ENCODE measurements around the gene SUGCT.

Gene SUGCT

DNA sequence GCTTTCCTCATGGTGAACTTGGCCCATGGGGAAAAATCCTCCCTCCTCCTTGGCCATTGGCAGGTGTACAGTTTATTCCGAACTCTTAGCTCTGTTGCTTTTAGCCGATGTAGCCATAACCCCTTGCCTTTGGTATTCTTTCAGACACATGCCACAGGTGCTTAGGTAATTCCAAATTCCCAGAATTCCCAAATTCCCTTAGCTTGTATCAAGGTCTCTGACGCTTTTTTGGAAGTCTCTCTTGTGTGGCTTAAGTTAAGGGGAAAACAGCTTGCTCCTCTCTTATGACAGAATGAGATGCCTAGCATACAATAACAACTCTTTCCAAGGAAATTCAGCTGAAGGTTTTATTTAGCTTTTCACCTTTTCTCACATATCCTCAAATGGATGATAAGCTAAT lies 68.0 kb downstream of the SUGCT start:
- DNase-seq (ENCODE audit: low read depth in 1 of 2, low spot score in 1 of 2): no peak
- TF ChIP-seq SPI1 (IDR thresholded peaks at IDR 0.05; ENCODE audit: borderline replicate concordance, low read depth): no peak
- TF ChIP-seq, protein P1, sequence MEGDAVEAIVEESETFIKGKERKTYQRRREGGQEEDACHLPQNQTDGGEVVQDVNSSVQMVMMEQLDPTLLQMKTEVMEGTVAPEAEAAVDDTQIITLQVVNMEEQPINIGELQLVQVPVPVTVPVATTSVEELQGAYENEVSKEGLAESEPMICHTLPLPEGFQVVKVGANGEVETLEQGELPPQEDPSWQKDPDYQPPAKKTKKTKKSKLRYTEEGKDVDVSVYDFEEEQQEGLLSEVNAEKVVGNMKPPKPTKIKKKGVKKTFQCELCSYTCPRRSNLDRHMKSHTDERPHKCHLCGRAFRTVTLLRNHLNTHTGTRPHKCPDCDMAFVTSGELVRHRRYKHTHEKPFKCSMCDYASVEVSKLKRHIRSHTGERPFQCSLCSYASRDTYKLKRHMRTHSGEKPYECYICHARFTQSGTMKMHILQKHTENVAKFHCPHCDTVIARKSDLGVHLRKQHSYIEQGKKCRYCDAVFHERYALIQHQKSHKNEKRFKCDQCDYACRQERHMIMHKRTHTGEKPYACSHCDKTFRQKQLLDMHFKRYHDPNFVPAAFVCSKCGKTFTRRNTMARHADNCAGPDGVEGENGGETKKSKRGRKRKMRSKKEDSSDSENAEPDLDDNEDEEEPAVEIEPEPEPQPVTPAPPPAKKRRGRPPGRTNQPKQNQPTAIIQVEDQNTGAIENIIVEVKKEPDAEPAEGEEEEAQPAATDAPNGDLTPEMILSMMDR (IDR thresholded peaks at IDR 0.05; ENCODE audit: insufficient read depth, low read length): no peak

DNA sequence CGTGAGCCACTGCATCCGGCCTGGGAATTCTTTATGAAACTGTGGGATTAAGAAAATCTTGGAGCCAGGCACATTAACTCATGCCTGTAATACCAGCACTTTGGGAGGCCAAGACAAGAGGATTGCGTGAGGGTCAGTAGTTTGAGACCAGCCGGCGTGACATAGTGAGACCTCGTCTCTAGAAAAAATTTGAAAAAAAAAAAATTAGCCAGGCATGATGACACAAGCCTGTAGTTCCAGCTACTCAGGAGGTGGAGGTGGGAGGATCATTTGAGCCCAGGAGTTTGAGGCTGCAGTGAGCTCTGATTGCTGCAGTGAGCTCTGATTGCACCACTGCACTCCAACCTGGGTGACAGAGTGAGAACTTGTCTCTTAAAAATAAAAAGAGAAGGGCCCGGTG lies 69.8 kb downstream of the SUGCT start:
- DNase-seq (ENCODE audit: low read depth in 1 of 2, low spot score in 1 of 2): no peak
- H3K4me3 ChIP-seq (replicated peaks; ENCODE audit: insufficient read depth, low read length): no peak overlapping the region
- TF ChIP-seq, protein P2, sequence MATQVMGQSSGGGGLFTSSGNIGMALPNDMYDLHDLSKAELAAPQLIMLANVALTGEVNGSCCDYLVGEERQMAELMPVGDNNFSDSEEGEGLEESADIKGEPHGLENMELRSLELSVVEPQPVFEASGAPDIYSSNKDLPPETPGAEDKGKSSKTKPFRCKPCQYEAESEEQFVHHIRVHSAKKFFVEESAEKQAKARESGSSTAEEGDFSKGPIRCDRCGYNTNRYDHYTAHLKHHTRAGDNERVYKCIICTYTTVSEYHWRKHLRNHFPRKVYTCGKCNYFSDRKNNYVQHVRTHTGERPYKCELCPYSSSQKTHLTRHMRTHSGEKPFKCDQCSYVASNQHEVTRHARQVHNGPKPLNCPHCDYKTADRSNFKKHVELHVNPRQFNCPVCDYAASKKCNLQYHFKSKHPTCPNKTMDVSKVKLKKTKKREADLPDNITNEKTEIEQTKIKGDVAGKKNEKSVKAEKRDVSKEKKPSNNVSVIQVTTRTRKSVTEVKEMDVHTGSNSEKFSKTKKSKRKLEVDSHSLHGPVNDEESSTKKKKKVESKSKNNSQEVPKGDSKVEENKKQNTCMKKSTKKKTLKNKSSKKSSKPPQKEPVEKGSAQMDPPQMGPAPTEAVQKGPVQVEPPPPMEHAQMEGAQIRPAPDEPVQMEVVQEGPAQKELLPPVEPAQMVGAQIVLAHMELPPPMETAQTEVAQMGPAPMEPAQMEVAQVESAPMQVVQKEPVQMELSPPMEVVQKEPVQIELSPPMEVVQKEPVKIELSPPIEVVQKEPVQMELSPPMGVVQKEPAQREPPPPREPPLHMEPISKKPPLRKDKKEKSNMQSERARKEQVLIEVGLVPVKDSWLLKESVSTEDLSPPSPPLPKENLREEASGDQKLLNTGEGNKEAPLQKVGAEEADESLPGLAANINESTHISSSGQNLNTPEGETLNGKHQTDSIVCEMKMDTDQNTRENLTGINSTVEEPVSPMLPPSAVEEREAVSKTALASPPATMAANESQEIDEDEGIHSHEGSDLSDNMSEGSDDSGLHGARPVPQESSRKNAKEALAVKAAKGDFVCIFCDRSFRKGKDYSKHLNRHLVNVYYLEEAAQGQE (IDR thresholded peaks at IDR 0.05; ENCODE audit: insufficient replicate concordance, low read depth): no peak
- no peak for TF ChIP-seq GABPA (IDR thresholded peaks at IDR 0.05; ENCODE audit: low read depth)
- TF ChIP-seq SPI1 (IDR thresholded peaks at IDR 0.05; ENCODE audit: borderline replicate concordance, low read depth): no peak
- TF ChIP-seq POLR2AphosphoS5 (IDR thresholded peaks at IDR 0.05; ENCODE audit: low read depth): no peak
- TF ChIP-seq, protein P1 (IDR thresholded peaks at IDR 0.05; ENCODE audit: insufficient read depth, low read length): no peak
- no peak overlapping the region for H3K27ac ChIP-seq (replicated peaks)
- H3K27me3 ChIP-seq (ENCODE audit: insufficient read depth, poor library complexity, severe bottlenecking): no peaks in the 10 kb centered on the region

More for the DNA sequence above, 68.0 kb downstream of the SUGCT start:
- H3K27me3 ChIP-seq (ENCODE audit: insufficient read depth, poor library complexity, severe bottlenecking): no peaks in the 10 kb centered on the region
- H3K4me3 ChIP-seq (replicated peaks; ENCODE audit: insufficient read depth, low read length): no peak overlapping the region
- H3K27ac ChIP-seq (replicated peaks): no peak overlapping the region

DNA sequence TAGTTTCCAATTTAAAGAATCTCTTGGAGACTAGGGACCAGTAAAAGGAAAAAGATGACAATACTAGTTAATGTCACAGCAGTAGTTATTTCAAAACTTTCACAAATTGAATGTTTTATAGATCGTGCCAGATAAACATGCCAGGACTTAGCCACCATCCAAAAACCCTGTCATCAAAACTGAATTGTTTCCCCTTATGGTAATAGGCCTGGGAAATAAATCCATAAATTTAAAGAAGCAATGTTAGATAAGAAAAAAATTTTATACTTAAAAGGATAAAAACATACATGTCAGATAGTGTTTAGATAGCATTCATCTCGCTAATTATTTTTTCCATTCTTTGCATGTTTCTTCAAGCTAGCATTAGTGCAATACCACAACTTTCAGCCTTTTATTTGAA lies 71.2 kb downstream of the SUGCT start:
- no peak for TF ChIP-seq GABPA (IDR thresholded peaks at IDR 0.05; ENCODE audit: low read depth)
- TF ChIP-seq, protein P1 (IDR thresholded peaks at IDR 0.05; ENCODE audit: insufficient read depth, low read length): no peak

DNA sequence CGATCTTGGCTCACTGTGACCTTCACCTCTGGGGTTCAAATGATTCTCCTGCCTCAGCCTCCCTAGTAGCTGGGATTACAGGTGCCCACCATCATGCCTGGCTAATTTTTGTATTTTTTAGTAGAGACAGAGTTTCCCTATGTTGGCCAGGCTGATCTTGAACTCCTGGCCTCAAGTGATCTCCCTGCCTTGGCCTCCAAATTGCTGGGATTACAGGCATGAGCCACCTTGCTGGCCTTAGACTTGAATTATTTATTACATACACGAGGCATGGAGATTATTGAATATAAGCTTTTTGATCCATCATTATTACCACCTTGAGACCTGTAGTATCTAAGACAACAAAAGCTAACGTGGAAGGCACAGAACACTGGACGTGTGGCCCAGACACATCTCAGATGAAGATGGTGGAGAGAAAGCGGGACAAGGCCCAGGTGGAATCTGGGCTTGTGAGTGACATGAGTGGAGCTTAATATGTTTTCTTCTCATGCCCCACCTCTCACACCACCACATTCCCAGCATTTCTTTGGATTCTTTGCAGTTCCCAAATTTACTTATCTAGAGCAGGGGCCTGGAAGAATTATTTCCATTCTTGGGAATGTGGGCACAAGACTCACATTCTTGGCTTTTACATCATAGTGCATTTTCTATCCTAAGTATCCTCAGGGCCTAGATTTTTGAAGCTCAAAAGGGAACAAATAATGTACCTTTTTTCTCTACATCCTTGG lies 76.6 kb downstream of the SUGCT start:
- Histone ChIP-seq H3K27me3 (ENCODE audit: insufficient read depth, poor library complexity, severe bottlenecking) (no peaks in the 10 kb centered on the region), H3K27ac (replicated peaks) (no peak overlapping the region), H3K4me3 (replicated peaks; ENCODE audit: insufficient read depth, low read length) (no peak overlapping the region)
- no peak for DNase-seq (ENCODE audit: low read depth in 1 of 2, low spot score in 1 of 2)
- TF ChIP-seq, protein P1 (IDR thresholded peaks at IDR 0.05; ENCODE audit: insufficient read depth, low read length): no peak
- TF ChIP-seq SPI1 (IDR thresholded peaks at IDR 0.05; ENCODE audit: borderline replicate concordance, low read depth): no peak
- no peak for TF ChIP-seq POLR2AphosphoS5 (IDR thresholded peaks at IDR 0.05; ENCODE audit: low read depth)
- no peak for TF ChIP-seq GABPA (IDR thresholded peaks at IDR 0.05; ENCODE audit: low read depth)
- TF ChIP-seq, protein P2 (IDR thresholded peaks at IDR 0.05; ENCODE audit: insufficient replicate concordance, low read depth): no peak

More for the DNA sequence above, 71.2 kb downstream of the SUGCT start:
- no peak overlapping the region for H3K27ac ChIP-seq (replicated peaks)
- no peak overlapping the region for H3K4me3 ChIP-seq (replicated peaks; ENCODE audit: insufficient read depth, low read length)
- no peaks in the 10 kb centered on the region for H3K27me3 ChIP-seq (ENCODE audit: insufficient read depth, poor library complexity, severe bottlenecking)
- no peak for DNase-seq (ENCODE audit: low read depth in 1 of 2, low spot score in 1 of 2)
